Skeletal muscle tissue (tissue), 4 donors: ENCODE data around the gene COL6A3. TPM values are rescaled to one million over a fixed set of nuclear protein-coding genes. Genes with fewer than 3 reads are reported as not detected.
A peak's percentile ranks its signal among the peaks of the same experiment; 100 is the strongest.

Experiments used
- H3K27ac ChIP-seq: one replicate; pipeline ENCODE4 v1.7.0; 2013; ENCODE audit warnings: mild to moderate bottlenecking, low read depth, low read length, inconsistent platforms
- H3K27me3 ChIP-seq, 3 donors: one replicate each; pipeline ENCODE4 v1.7.0; 2013; ENCODE audit warnings: low read length in 3 of 3; ENCODE audit not compliant: control insufficient read depth in 3 of 3, insufficient read depth in 3 of 3
- H3K36me3 ChIP-seq, 3 donors: one replicate each; pipeline ENCODE4 v1.7.0; 2013; ENCODE audit warnings: low read length in 3 of 3; ENCODE audit not compliant: control insufficient read depth in 3 of 3, insufficient read depth in 3 of 3
- H3K4me1 ChIP-seq, 3 donors: one replicate each; pipeline ENCODE4 v1.7.0; 2013; ENCODE audit warnings: low read length in 3 of 3, mild to moderate bottlenecking in 3 of 3; ENCODE audit not compliant: control insufficient read depth in 3 of 3, insufficient read depth in 3 of 3
- H3K4me3 ChIP-seq, 3 donors: one replicate each; pipeline ENCODE4 v1.7.0; 2013; ENCODE audit warnings: low read length in 3 of 3
- H3K9ac ChIP-seq, 3 donors: one replicate each; pipeline ENCODE4 v1.7.0; 2013; ENCODE audit warnings: low read length in 3 of 3, mild to moderate bottlenecking in 3 of 3, moderate library complexity in 2 of 3, low read depth in 1 of 3
- H3K9me3 ChIP-seq, 3 donors: one replicate each; pipeline ENCODE4 v1.7.0; 2013; ENCODE audit warnings: low read length in 3 of 3; ENCODE audit not compliant: control insufficient read depth in 3 of 3
- total RNA-seq: library from RNA; depleted of rRNA; stranded (reverse); fragments of >200 nt; gene quantifications from one replicate; pipeline ENCODE4 v1.2.3, GENCODE V29; 2014
- donor health status: Osteomylitis.

The COL6A3 gene
- total RNA-seq, 1 donor from 2014 or later, result 365 TPM

- H3K9me3 ChIP-seq, result no peaks in the 10 kb centered on the region
- no peak overlapping the region for H3K9ac ChIP-seq
- no peak overlapping the region for H3K27ac ChIP-seq
- H3K36me3 ChIP-seq, result peaks cover 0 to 3% (median 0%) of the 10 kb centered on the region in 3 donors
- peaks cover 42 to 56% (median 47%) of the 10 kb centered on the region in 3 donors for H3K4me1 ChIP-seq
- H3K27me3 ChIP-seq, result no peaks in the 10 kb centered on the region
- no peak overlapping the region for H3K4me3 ChIP-seq
Observed at GRCh38 chr2:237319086-237319820, 94.7 kb downstream of the COL6A3 start.

- H3K36me3 ChIP-seq, result no peaks in the 10 kb centered on the region
- peaks cover 29 to 38% (median 37%) of the 10 kb centered on the region in 3 donors for H3K4me1 ChIP-seq
- peak overlapping the region in 1 of 3 donors; percentile 14 for H3K9ac ChIP-seq
- no peak overlapping the region for H3K4me3 ChIP-seq
- no peaks in the 10 kb centered on the region for H3K9me3 ChIP-seq
- peak overlapping the region; percentile 91 for H3K27ac ChIP-seq
- H3K27me3 ChIP-seq, result no peaks in the 10 kb centered on the region
Observed at GRCh38 chr2:237316339-237316738, 97.6 kb downstream of the COL6A3 start.

GRCh38 chr2:237315829-237316225 is 98.1 kb downstream of the COL6A3 start:
- Histone ChIP-seq H3K27me3 (no peaks in the 10 kb centered on the region), H3K9ac (peak overlapping the region; percentile 51 to 75 (median 57)), H3K9me3 (no peaks in the 10 kb centered on the region), H3K4me3 (no peak overlapping the region), H3K27ac (peak overlapping the region; percentile 91), H3K36me3 (no peaks in the 10 kb centered on the region), H3K4me1 (peaks cover 26 to 34% (median 33%) of the 10 kb centered on the region in 3 donors)

- Histone ChIP-seq H3K9me3 (no peaks in the 10 kb centered on the region), H3K27ac (peak overlapping the region; percentile 91), H3K36me3 (no peaks in the 10 kb centered on the region), H3K4me3 (peak overlapping the region in 2 of 3 donors; percentile 1 to 39), H3K9ac (peak overlapping the region; percentile 51 to 75 (median 57)), H3K4me1 (peaks cover 23 to 34% (median 30%) of the 10 kb centered on the region in 3 donors), H3K27me3 (no peaks in the 10 kb centered on the region)
Observed at GRCh38 chr2:237315170-237315828, 98.7 kb downstream of the COL6A3 start.

- peak overlapping the region; percentile 51 to 57 (median 53) for H3K9ac ChIP-seq
- no peaks in the 10 kb centered on the region for H3K36me3 ChIP-seq
- peak overlapping the region in 2 of 3 donors; percentile 24 to 32 for H3K4me3 ChIP-seq
- H3K9me3 ChIP-seq, result no peaks in the 10 kb centered on the region
- peak overlapping the region; percentile 91 for H3K27ac ChIP-seq
- H3K4me1 ChIP-seq, result peaks cover 23 to 32% (median 29%) of the 10 kb centered on the region in 3 donors
- no peaks in the 10 kb centered on the region for H3K27me3 ChIP-seq
Observed at GRCh38 chr2:237314681-237315080, 99.3 kb downstream of the COL6A3 start.

- no peaks in the 10 kb centered on the region for H3K9me3 ChIP-seq
- H3K27me3 ChIP-seq, result no peaks in the 10 kb centered on the region
- H3K4me3 ChIP-seq, result no peak overlapping the region
- H3K36me3 ChIP-seq, result no peaks in the 10 kb centered on the region
- H3K27ac ChIP-seq, result peak overlapping the region; percentile 91
- H3K4me1 ChIP-seq, result peaks cover 26 to 32% (median 29%) of the 10 kb centered on the region in 3 donors
- no peak overlapping the region for H3K9ac ChIP-seq
Observed at GRCh38 chr2:237314198-237314597, 99.8 kb downstream of the COL6A3 start.

GRCh38 chr2:237312021-237312755 is 101.8 kb downstream of the COL6A3 start:
- no peaks in the 10 kb centered on the region for H3K36me3 ChIP-seq
- H3K27ac ChIP-seq, result no peak overlapping the region
- H3K27me3 ChIP-seq, result no peaks in the 10 kb centered on the region
- no peak overlapping the region for H3K4me3 ChIP-seq
- peaks cover 28 to 39% (median 37%) of the 10 kb centered on the region in 3 donors for H3K4me1 ChIP-seq
- no peaks in the 10 kb centered on the region for H3K9me3 ChIP-seq
- H3K9ac ChIP-seq, result no peak overlapping the region

GRCh38 chr2:237310515-237311114 is 103.3 kb downstream of the COL6A3 start:
- Histone ChIP-seq H3K9me3 (no peaks in the 10 kb centered on the region), H3K36me3 (no peaks in the 10 kb centered on the region), H3K9ac (no peak overlapping the region), H3K27ac (no peak overlapping the region), H3K27me3 (no peaks in the 10 kb centered on the region), H3K4me1 (peaks cover 21 to 26% (median 22%) of the 10 kb centered on the region in 3 donors), H3K4me3 (no peak overlapping the region)

- Histone ChIP-seq H3K9ac (no peak overlapping the region), H3K4me3 (no peak overlapping the region), H3K9me3 (no peaks in the 10 kb centered on the region), H3K27ac (no peak overlapping the region), H3K27me3 (no peaks in the 10 kb centered on the region), H3K4me1 (peaks cover 10 to 14% (median 12%) of the 10 kb centered on the region in 3 donors), H3K36me3 (no peaks in the 10 kb centered on the region)
Observed at GRCh38 chr2:237309416-237309815, 104.5 kb downstream of the COL6A3 start.
